Endothelial cell of umbilical vein (primary cell): ENCODE results near the gene LINC00632. TPM values are rescaled to one million over a fixed set of nuclear protein-coding genes. Genes with fewer than 3 reads are reported as not detected.

ENCODE experiments used
- BruUV-seq: library from RNA; stranded (reverse); fragments of 400-500 nt; replicated peaks from 2 replicates; lab custom pipeline; 2021; lab: Mats Ljungman, UMichigan
- CTCF ChIA-PET: fragments of 300-600, 350-600 bp; sonication (Branson Sonifier 250); formaldehyde crosslinking; loops from one replicate; lab custom pipeline; 2021; ENCODE audit warnings: antibody characterized with exemption, inconsistent platforms; lab: Charles Lee
- POLR2A ChIA-PET: fragments of 300-600, 350-600 bp; sonication (Branson Sonifier 250); formaldehyde crosslinking; loops from one replicate; lab custom pipeline; 2021; ENCODE audit warnings: antibody characterized with exemption, inconsistent platforms; lab: Charles Lee
- DNase-seq: peaks from one replicate; pipeline ENCODE4 v3.0.0-alpha.2; 2011; ENCODE audit warnings: low read depth, low spot score
- FAIRE-seq: peaks from 2 replicates; lab custom pipeline; 2011; peaks lifted over from hg19 to GRCh38; lab: Jason Lieb, UNC
- H2AFZ ChIP-seq: 2 replicates; pipeline ENCODE4 v1.6.0; 2012; ENCODE audit warnings: low read depth, low read length, control low read depth, inconsistent platforms
- H3K27ac ChIP-seq: 2 replicates; pipeline ENCODE4 v1.5.1; 2011; ENCODE audit warnings: low read depth, mild to moderate bottlenecking, control low read depth, low read length, moderate library complexity; ENCODE audit not compliant: insufficient read depth
- H3K27me3 ChIP-seq, 2 experiments: 2 replicates each; pipeline versions ENCODE4 v1.6.0 to v1.6.1; 2011; ENCODE audit warnings: low read length in 2 of 2, mixed read lengths in 1 of 2; ENCODE audit not compliant: control insufficient read depth in 2 of 2, insufficient read depth in 2 of 2
- H3K36me3 ChIP-seq, 2 experiments: 2 replicates in 1 of 2; 3 replicates in 1 of 2; pipeline ENCODE4 v1.5.1; 2011; ENCODE audit warnings: low read length in 2 of 2, mild to moderate bottlenecking in 1 of 2, moderate library complexity in 1 of 2; ENCODE audit not compliant: control insufficient read depth in 2 of 2, insufficient read depth in 2 of 2; ENCODE audit errors: extremely low read depth in 1 of 2
- H3K4me1 ChIP-seq: 3 replicates; pipeline ENCODE4 v1.5.1; 2011; ENCODE audit warnings: mild to moderate bottlenecking, low read length; ENCODE audit not compliant: control insufficient read depth, insufficient read depth; ENCODE audit errors: extremely low read depth
- H3K4me2 ChIP-seq: 2 replicates; pipeline ENCODE4 v1.6.1; 2011; ENCODE audit warnings: low read length, control low read depth, mixed read lengths; ENCODE audit not compliant: insufficient read depth
- H3K4me3 ChIP-seq, 3 experiments: fragments of 200-600 bp in 1 of 3; sonication (generic), shearing (Covaris generic) in 1 of 3; replicated peaks in 1 of 3; 2 replicates each; pipeline ENCODE4 v1.5.1; 2011 to 2016; ENCODE audit warnings: control low read depth in 3 of 3, low read length in 3 of 3, mild to moderate bottlenecking in 2 of 3, inconsistent platforms in 1 of 3, low read depth in 1 of 3, moderate library complexity in 1 of 3; ENCODE audit not compliant: insufficient read depth in 1 of 3
- H3K79me2 ChIP-seq: 2 replicates; pipeline ENCODE4 v1.6.0; 2012; ENCODE audit warnings: low read length, inconsistent platforms; ENCODE audit not compliant: control insufficient read depth, insufficient read depth
- H3K9ac ChIP-seq: replicated peaks from 2 replicates; pipeline ENCODE3; 2011; ENCODE audit warnings: low read length, control low read depth; ENCODE audit not compliant: insufficient read depth; ENCODE audit errors: extremely low read depth
- H3K9me1 ChIP-seq: replicated peaks from 3 replicates; pipeline ENCODE4 v1.6.0; 2011; ENCODE audit warnings: mild to moderate bottlenecking, low read length; ENCODE audit not compliant: control insufficient read depth, insufficient read depth; ENCODE audit errors: extremely low read depth
- H3K9me3 ChIP-seq: replicated peaks from 2 replicates; pipeline ENCODE4 v1.5.1; 2012; ENCODE audit warnings: low read length, inconsistent platforms; ENCODE audit not compliant: control insufficient read depth, insufficient read depth
- H4K20me1 ChIP-seq: replicated peaks from 2 replicates; pipeline ENCODE3; 2011; ENCODE audit warnings: mild to moderate bottlenecking, low read length; ENCODE audit not compliant: control insufficient read depth, insufficient read depth; ENCODE audit errors: extremely low read depth
- EZH2 ChIP-seq: IDR thresholded peaks from 2 replicates; pipeline ENCODE4 v1.6.1; 2012; ENCODE audit warnings: borderline replicate concordance, low read depth, mild to moderate bottlenecking, moderate library complexity, low read length, inconsistent platforms; ENCODE audit not compliant: severe bottlenecking
- FOS ChIP-seq: IDR thresholded peaks from 2 replicates; pipeline ENCODE4 v1.6.1; 2011; ENCODE audit warnings: mild to moderate bottlenecking, low read length, moderate library complexity, borderline replicate concordance; ENCODE audit not compliant: insufficient read depth
- GATA2 ChIP-seq: IDR thresholded peaks from 2 replicates; pipeline ENCODE4 v1.7.0; 2011; ENCODE audit warnings: low read depth, mild to moderate bottlenecking, moderate library complexity, mixed read lengths, low read length; ENCODE audit not compliant: insufficient read length, insufficient read depth
- JUN ChIP-seq: IDR thresholded peaks from 2 replicates; pipeline ENCODE4 v1.6.1; 2011; ENCODE audit warnings: borderline replicate concordance, low read depth; ENCODE audit not compliant: insufficient read length, insufficient read depth
- MYC ChIP-seq: IDR thresholded peaks from one replicate; pipeline ENCODE4 v1.6.1; 2011; ENCODE audit warnings: mild to moderate bottlenecking, low read depth, low read length
- POLR2A ChIP-seq: IDR thresholded peaks from 2 replicates; pipeline ENCODE4 v1.6.1; 2012; ENCODE audit warnings: low read depth, mild to moderate bottlenecking, control low read depth, low read length
- POLR2AphosphoS5 ChIP-seq: IDR thresholded peaks from 2 replicates; pipeline ENCODE4 v1.6.1; 2012; ENCODE audit warnings: low read depth, mild to moderate bottlenecking, control low read depth, low read length, moderate library complexity; ENCODE audit not compliant: insufficient read depth
- dilution Hi-C: fragments of 300-500 bp; cut with MboI; formaldehyde crosslinking; loops from one replicate; pipeline ENCODE4 v1.15.0; 2019; ENCODE audit warnings: low sequenced_read_pairs; ENCODE audit not compliant: extremely low pct_ligation_motif_present
- intact Hi-C: fragments of 100-400 bp; cut with micrococcal nuclease; formaldehyde crosslinking; loops from one replicate; pipeline ENCODE4 v1.10.0; 2022
- polyA plus RNA-seq, 4 experiments: library from polyadenylated mRNA; depleted of rRNA in 3 of 4; stranded (reverse) in 3 of 4; unstranded in 1 of 4; fragments of >200 nt; gene quantifications; 2 replicates each; pipeline versions ENCODE4 v1.2.1 to v1.2.3, GENCODE V29; 2011 to 2012; ENCODE audit warnings: missing spikeins in 1 of 4
- total RNA-seq: library from RNA; stranded (reverse); gene quantifications from 2 replicates; pipeline ENCODE4 v1.2.3, GENCODE V29; 2021
- TF ChIP-seq, protein P1 (sequence below), 2 donors: IDR thresholded peaks; 1 replicate in 1 of 2; 2 replicates in 1 of 2; pipeline ENCODE4 v1.5.1; 2011; ENCODE audit warnings: low read length in 2 of 2, mild to moderate bottlenecking in 2 of 2, moderate library complexity in 2 of 2, control low read depth in 1 of 2, inconsistent platforms in 1 of 2, low read depth in 1 of 2; ENCODE audit not compliant: insufficient read depth in 1 of 2; ENCODE audit errors: extremely low read depth in 1 of 2
- TF ChIP-seq, protein P2 (sequence below): IDR thresholded peaks from 2 replicates; pipeline ENCODE4 v1.6.1; 2011; ENCODE audit not compliant: insufficient read depth, insufficient read length

Gene LINC00632
- total and polyA plus RNA-seq, 2 donors (not counting 3 experiments of a cell fraction or from before 2014, with no cell fraction given): 4.8 to 12.7 TPM

DNA sequence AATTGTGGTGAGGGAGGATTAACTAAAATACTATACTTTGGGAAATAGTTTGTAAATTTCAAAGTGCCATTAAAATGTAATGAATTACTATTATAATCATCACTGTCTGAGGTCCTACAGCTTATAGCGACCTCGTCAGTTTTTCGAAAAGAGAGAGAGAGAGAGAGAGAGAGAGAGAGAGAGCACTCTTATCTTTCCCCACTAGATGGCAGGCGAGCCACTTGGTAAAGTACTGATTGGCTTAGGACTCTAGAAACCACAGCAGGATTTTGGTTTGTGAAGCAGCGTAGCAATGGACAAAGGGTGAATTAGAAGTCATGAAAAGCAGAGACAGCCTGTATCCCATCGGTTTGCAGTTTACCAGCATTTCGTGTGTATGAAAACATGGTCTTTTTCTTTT lies 52.5 kb downstream of the LINC00632 start:
- BruUV-seq: no TSS peak
- Histone ChIP-seq H3K9me3 (no peaks in the 10 kb centered on the region), H3K4me1 (peaks cover 3% of the 10 kb centered on the region), H3K4me2 (no peak overlapping the region), H3K9ac (no peak overlapping the region), H3K9me1 (no peaks in the 10 kb centered on the region), H4K20me1 (no peaks in the 10 kb centered on the region), H2AFZ (no peak overlapping the region), H3K27ac (no peak overlapping the region), H3K4me3 (no peak overlapping the region), H3K27me3 (no peaks in the 10 kb centered on the region), H3K36me3 (no peaks in the 10 kb centered on the region), H3K79me2 (no peaks in the 10 kb centered on the region)
- CTCF ChIA-PET: no interaction called here
- DNase-seq (peak; percentile 46), FAIRE-seq (peak; percentile 79)
- intact Hi-C loops (loop anchor here (10.0 kb wide), 1 partner anchor 513 kb away; no protein-coding TSS in a partner anchor), dilution Hi-C loops (no loop called here)
- no peak for TF ChIP-seq MYC
- TF ChIP-seq, protein P1, sequence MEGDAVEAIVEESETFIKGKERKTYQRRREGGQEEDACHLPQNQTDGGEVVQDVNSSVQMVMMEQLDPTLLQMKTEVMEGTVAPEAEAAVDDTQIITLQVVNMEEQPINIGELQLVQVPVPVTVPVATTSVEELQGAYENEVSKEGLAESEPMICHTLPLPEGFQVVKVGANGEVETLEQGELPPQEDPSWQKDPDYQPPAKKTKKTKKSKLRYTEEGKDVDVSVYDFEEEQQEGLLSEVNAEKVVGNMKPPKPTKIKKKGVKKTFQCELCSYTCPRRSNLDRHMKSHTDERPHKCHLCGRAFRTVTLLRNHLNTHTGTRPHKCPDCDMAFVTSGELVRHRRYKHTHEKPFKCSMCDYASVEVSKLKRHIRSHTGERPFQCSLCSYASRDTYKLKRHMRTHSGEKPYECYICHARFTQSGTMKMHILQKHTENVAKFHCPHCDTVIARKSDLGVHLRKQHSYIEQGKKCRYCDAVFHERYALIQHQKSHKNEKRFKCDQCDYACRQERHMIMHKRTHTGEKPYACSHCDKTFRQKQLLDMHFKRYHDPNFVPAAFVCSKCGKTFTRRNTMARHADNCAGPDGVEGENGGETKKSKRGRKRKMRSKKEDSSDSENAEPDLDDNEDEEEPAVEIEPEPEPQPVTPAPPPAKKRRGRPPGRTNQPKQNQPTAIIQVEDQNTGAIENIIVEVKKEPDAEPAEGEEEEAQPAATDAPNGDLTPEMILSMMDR (IDR thresholded peaks at IDR 0.05; ENCODE audit: extremely low read depth in 1 of 2, insufficient read depth in 1 of 2, low read depth in 1 of 2, low read length in 2 of 2): peak; percentile 43 to 69
- POLR2A ChIA-PET: no interaction called here

GRCh38 chrX:140764401-140764919 lies 54.9 kb downstream of the LINC00632 start:
- DNase-seq (peak; percentile 27), FAIRE-seq (peak; percentile 59)

More at GRCh38 chrX:140764401-140764919, 54.9 kb downstream of the LINC00632 start:
- TF ChIP-seq JUN (no peak), MYC (no peak), GATA2 (no peak), EZH2 (no peak), POLR2AphosphoS5 (no peak), FOS (no peak), POLR2A (no peak)
- TF ChIP-seq, protein P1 (IDR thresholded peaks at IDR 0.05; ENCODE audit: extremely low read depth in 1 of 2, insufficient read depth in 1 of 2, low read depth in 1 of 2, low read length in 2 of 2): no peak
- TF ChIP-seq, protein P2, sequence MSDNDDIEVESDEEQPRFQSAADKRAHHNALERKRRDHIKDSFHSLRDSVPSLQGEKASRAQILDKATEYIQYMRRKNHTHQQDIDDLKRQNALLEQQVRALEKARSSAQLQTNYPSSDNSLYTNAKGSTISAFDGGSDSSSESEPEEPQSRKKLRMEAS: no peak
- H3K79me2 ChIP-seq: no peaks in the 10 kb centered on the region
- H3K4me3 ChIP-seq: peak overlapping the region; percentile 47 to 87 (median 49)
- H3K9ac ChIP-seq: peak overlapping the region; percentile 79
- H3K4me2 ChIP-seq: peak overlapping the region; percentile 75
- peaks cover 3% of the 10 kb centered on the region for H3K4me1 ChIP-seq
- H3K27ac ChIP-seq: peak overlapping the region; percentile 37
- no peaks in the 10 kb centered on the region for H4K20me1 ChIP-seq
- peak overlapping the region; percentile 72 for H2AFZ ChIP-seq
- CTCF ChIA-PET: interaction anchor here (1.9 kb wide), 1 partner anchor 8 kb away, joined by 7 read pairs; no protein-coding TSS in a partner anchor
- H3K27me3 ChIP-seq: no peaks in the 10 kb centered on the region
- BruUV-seq: TSS peak; percentile 70
- intact Hi-C loops: loop anchor here (10.0 kb wide), 1 partner anchor 510 kb away; no protein-coding TSS in a partner anchor
- POLR2A ChIA-PET: no interaction called here
- H3K36me3 ChIP-seq: no peaks in the 10 kb centered on the region
- dilution Hi-C loops: no loop called here
- no peaks in the 10 kb centered on the region for H3K9me3 ChIP-seq
- H3K9me1 ChIP-seq: no peaks in the 10 kb centered on the region
